ENCODE results near the gene MIAT. TPM values are rescaled to one million over a fixed set of nuclear protein-coding genes. Genes with fewer than 3 reads are reported as not detected.

MIAT gene
- total RNA-seq, 1 experiment from 2014 or later = 0.33 TPM

DNA sequence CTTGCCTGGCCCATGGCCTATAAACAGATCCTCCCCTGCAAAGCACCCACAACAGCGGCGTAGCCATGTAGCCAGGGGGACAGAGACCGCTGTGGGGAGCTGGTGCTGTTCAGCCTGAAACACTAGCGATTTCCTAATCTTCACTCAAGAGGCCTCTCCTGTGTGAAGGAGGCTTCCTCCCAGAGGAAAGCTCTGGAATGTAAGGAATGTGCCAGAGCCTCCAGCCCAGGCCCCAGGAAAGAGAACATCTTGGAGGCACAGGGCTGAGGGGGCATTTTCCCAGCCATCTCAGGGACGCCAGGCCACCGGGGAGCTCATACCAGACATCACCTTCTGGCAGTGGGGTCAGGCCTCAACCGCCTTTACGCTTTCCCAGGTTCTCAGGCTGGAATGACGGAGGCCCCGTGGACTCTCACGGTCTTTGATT lies 24.0 kb downstream of the MIAT start:
- no TSS peak for BruUV-seq (replicated peaks)
- intact Hi-C loops (cut with micrococcal nuclease; ENCODE audit: unreplicated experiment) = no loop called here
- in situ Hi-C loops (cut with HindIII; ENCODE audit: low pct_unique_long_range_greater_than_20kb, low sequenced_read_pairs) = no loop called here
- POLR2A ChIA-PET = no interaction called here
- H3K9me3 ChIP-seq (ENCODE audit: control insufficient read depth, insufficient read depth, low read depth, low read length) = no peaks in the 10 kb centered on the region
- CTCF ChIA-PET = no interaction called here
- DNase-seq (ENCODE audit: low read depth, low spot score) = no peak
- no peaks in the 10 kb centered on the region for H3K36me3 ChIP-seq (ENCODE audit: control insufficient read depth, insufficient read depth, low read length)
- no peak overlapping the region for H3K27ac ChIP-seq (ENCODE audit: low read length)
- H3K4me1 ChIP-seq (ENCODE audit: control insufficient read depth, insufficient read depth, low read length) = no peaks in the 10 kb centered on the region
- no peak overlapping the region for H3K4me3 ChIP-seq (ENCODE audit: low read depth in 2 of 2, low read length in 2 of 2)
- H3K27me3 ChIP-seq (ENCODE audit: control insufficient read depth, insufficient read depth, low read length) = no peaks in the 10 kb centered on the region
- no peak for TF ChIP-seq TCF7L2 (IDR thresholded peaks at IDR 0.05; ENCODE audit: low read depth, low read length)
- TF ChIP-seq, protein P1, sequence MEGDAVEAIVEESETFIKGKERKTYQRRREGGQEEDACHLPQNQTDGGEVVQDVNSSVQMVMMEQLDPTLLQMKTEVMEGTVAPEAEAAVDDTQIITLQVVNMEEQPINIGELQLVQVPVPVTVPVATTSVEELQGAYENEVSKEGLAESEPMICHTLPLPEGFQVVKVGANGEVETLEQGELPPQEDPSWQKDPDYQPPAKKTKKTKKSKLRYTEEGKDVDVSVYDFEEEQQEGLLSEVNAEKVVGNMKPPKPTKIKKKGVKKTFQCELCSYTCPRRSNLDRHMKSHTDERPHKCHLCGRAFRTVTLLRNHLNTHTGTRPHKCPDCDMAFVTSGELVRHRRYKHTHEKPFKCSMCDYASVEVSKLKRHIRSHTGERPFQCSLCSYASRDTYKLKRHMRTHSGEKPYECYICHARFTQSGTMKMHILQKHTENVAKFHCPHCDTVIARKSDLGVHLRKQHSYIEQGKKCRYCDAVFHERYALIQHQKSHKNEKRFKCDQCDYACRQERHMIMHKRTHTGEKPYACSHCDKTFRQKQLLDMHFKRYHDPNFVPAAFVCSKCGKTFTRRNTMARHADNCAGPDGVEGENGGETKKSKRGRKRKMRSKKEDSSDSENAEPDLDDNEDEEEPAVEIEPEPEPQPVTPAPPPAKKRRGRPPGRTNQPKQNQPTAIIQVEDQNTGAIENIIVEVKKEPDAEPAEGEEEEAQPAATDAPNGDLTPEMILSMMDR (IDR thresholded peaks at IDR 0.05) = no peak
- TF ChIP-seq, protein P2, sequence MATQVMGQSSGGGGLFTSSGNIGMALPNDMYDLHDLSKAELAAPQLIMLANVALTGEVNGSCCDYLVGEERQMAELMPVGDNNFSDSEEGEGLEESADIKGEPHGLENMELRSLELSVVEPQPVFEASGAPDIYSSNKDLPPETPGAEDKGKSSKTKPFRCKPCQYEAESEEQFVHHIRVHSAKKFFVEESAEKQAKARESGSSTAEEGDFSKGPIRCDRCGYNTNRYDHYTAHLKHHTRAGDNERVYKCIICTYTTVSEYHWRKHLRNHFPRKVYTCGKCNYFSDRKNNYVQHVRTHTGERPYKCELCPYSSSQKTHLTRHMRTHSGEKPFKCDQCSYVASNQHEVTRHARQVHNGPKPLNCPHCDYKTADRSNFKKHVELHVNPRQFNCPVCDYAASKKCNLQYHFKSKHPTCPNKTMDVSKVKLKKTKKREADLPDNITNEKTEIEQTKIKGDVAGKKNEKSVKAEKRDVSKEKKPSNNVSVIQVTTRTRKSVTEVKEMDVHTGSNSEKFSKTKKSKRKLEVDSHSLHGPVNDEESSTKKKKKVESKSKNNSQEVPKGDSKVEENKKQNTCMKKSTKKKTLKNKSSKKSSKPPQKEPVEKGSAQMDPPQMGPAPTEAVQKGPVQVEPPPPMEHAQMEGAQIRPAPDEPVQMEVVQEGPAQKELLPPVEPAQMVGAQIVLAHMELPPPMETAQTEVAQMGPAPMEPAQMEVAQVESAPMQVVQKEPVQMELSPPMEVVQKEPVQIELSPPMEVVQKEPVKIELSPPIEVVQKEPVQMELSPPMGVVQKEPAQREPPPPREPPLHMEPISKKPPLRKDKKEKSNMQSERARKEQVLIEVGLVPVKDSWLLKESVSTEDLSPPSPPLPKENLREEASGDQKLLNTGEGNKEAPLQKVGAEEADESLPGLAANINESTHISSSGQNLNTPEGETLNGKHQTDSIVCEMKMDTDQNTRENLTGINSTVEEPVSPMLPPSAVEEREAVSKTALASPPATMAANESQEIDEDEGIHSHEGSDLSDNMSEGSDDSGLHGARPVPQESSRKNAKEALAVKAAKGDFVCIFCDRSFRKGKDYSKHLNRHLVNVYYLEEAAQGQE (IDR thresholded peaks at IDR 0.05; ENCODE audit: insufficient read depth in 1 of 2, low read depth in 2 of 2, low read length in 1 of 2) = no peak
- TF ChIP-seq POLR2AphosphoS5 (IDR thresholded peaks at IDR 0.05; ENCODE audit: low read depth, low read length) = no peak
- TF ChIP-seq SIN3A (IDR thresholded peaks at IDR 0.05; ENCODE audit: borderline replicate concordance, insufficient read depth, low read depth, low read length) = no peak
- no peak for ATAC-seq

DNA sequence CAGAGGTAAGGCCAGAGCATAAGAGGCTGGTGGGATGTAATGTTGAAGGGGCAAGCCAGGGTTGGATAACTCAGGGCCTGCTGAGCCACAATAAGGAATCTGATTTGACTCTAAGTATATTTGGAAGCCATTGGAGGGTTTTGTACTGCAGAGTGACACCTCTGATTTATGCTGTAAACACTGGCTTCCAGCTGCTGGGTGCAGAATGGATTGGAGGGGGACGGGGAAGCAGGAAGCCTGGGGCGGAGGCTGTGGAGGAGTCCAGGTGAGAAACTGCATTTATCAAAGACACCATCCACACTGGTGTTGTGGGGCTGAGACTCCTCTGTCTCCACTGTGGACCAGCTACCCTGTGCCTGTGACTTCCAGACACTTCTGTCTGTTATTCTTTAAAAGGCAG lies 26.8 kb downstream of the MIAT start:
- POLR2A ChIA-PET = no interaction called here
- no peaks in the 10 kb centered on the region for H3K36me3 ChIP-seq (ENCODE audit: control insufficient read depth, insufficient read depth, low read length)
- H3K27me3 ChIP-seq (ENCODE audit: control insufficient read depth, insufficient read depth, low read length) = no peaks in the 10 kb centered on the region
- no peak overlapping the region for H3K4me3 ChIP-seq (ENCODE audit: low read depth in 2 of 2, low read length in 2 of 2)
- no TSS peak for BruUV-seq (replicated peaks)
- TF ChIP-seq, protein P1 (IDR thresholded peaks at IDR 0.05) = no peak
- TF ChIP-seq SIN3A (IDR thresholded peaks at IDR 0.05; ENCODE audit: borderline replicate concordance, insufficient read depth, low read depth, low read length) = no peak
- no peak for TF ChIP-seq TCF7L2 (IDR thresholded peaks at IDR 0.05; ENCODE audit: low read depth, low read length)
- TF ChIP-seq, protein P2 (IDR thresholded peaks at IDR 0.05; ENCODE audit: insufficient read depth in 1 of 2, low read depth in 2 of 2, low read length in 1 of 2) = no peak
- no peak for TF ChIP-seq POLR2AphosphoS5 (IDR thresholded peaks at IDR 0.05; ENCODE audit: low read depth, low read length)
- H3K9me3 ChIP-seq (ENCODE audit: control insufficient read depth, insufficient read depth, low read depth, low read length) = no peaks in the 10 kb centered on the region
- no peak overlapping the region for H3K27ac ChIP-seq (ENCODE audit: low read length)
- H3K4me1 ChIP-seq (ENCODE audit: control insufficient read depth, insufficient read depth, low read length) = no peaks in the 10 kb centered on the region
- ATAC-seq = no peak
- intact Hi-C loops (cut with micrococcal nuclease; ENCODE audit: unreplicated experiment) (no loop called here), in situ Hi-C loops (cut with HindIII; ENCODE audit: low pct_unique_long_range_greater_than_20kb, low sequenced_read_pairs) (no loop called here)
- CTCF ChIA-PET = no interaction called here
- DNase-seq (ENCODE audit: low read depth, low spot score) = no peak
